GM23338 (cell line): ENCODE measurements around the gene NTRK3.

Experiments used
- CREB1 ChIP-seq: fragments of 250-450 bp; sonication (Bioruptor Pico); IDR thresholded peaks from 2 replicates; pipeline ENCODE4 v1.5.0; 2020; ENCODE audit warnings: low read depth, mild to moderate bottlenecking, moderate library complexity
- CTCF ChIP-seq, 2 experiments: fragments of 200-600 bp in 1 of 2; sonication (generic) in 1 of 2; conservative IDR thresholded peaks; 2 replicates each; pipeline versions ENCODE4 v1.5.1 to v1.6.1; 2016 to 2017; ENCODE audit warnings: antibody characterized with exemption in 2 of 2, low read depth in 2 of 2, mild to moderate bottlenecking in 2 of 2, moderate library complexity in 1 of 2
- ETS1 ChIP-seq: IDR thresholded peaks from 2 replicates; pipeline ENCODE4 v1.6.1; 2016; ENCODE audit warnings: antibody characterized with exemption
- EZH2 ChIP-seq: fragments of 200-600 bp; sonication (generic); IDR thresholded peaks from one replicate; pipeline ENCODE4 v1.8.0; 2017; ENCODE audit warnings: antibody characterized with exemption, mild to moderate bottlenecking, low read depth; ENCODE audit not compliant: unreplicated experiment
- EZH2phosphoT487 ChIP-seq: fragments of 200-600 bp; sonication (generic); IDR thresholded peaks from one replicate; pipeline ENCODE4 v1.8.1; 2018; ENCODE audit warnings: antibody characterized with exemption; ENCODE audit not compliant: unreplicated experiment
- JUNB ChIP-seq: IDR thresholded peaks from one replicate; pipeline ENCODE4 v1.6.1; 2016; ENCODE audit warnings: antibody characterized with exemption; ENCODE audit not compliant: unreplicated experiment
- NANOG ChIP-seq: IDR thresholded peaks from 2 replicates; pipeline ENCODE4 v1.6.1; 2016; ENCODE audit warnings: antibody characterized with exemption, borderline replicate concordance
- POLR2AphosphoS5 ChIP-seq: IDR thresholded peaks from 2 replicates; pipeline ENCODE4 v1.6.1; 2016; ENCODE audit warnings: antibody characterized with exemption, low read depth
- TF ChIP-seq, protein P1 (sequence below): IDR thresholded peaks from one replicate; pipeline ENCODE4 v1.6.1; 2018; ENCODE audit warnings: antibody characterized with exemption; ENCODE audit not compliant: unreplicated experiment

- TF ChIP-seq, protein P1, sequence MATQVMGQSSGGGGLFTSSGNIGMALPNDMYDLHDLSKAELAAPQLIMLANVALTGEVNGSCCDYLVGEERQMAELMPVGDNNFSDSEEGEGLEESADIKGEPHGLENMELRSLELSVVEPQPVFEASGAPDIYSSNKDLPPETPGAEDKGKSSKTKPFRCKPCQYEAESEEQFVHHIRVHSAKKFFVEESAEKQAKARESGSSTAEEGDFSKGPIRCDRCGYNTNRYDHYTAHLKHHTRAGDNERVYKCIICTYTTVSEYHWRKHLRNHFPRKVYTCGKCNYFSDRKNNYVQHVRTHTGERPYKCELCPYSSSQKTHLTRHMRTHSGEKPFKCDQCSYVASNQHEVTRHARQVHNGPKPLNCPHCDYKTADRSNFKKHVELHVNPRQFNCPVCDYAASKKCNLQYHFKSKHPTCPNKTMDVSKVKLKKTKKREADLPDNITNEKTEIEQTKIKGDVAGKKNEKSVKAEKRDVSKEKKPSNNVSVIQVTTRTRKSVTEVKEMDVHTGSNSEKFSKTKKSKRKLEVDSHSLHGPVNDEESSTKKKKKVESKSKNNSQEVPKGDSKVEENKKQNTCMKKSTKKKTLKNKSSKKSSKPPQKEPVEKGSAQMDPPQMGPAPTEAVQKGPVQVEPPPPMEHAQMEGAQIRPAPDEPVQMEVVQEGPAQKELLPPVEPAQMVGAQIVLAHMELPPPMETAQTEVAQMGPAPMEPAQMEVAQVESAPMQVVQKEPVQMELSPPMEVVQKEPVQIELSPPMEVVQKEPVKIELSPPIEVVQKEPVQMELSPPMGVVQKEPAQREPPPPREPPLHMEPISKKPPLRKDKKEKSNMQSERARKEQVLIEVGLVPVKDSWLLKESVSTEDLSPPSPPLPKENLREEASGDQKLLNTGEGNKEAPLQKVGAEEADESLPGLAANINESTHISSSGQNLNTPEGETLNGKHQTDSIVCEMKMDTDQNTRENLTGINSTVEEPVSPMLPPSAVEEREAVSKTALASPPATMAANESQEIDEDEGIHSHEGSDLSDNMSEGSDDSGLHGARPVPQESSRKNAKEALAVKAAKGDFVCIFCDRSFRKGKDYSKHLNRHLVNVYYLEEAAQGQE: no peak
- no peak for TF ChIP-seq EZH2
- no peak for TF ChIP-seq CTCF (conservative IDR thresholded peaks at IDR 0.05; ENCODE audit: low read depth in 2 of 2)
- TF ChIP-seq POLR2AphosphoS5: no peak
- TF ChIP-seq CREB1 (CRISPR knock-in tag): no peak
- no peak for TF ChIP-seq EZH2phosphoT487
- no peak for TF ChIP-seq JUNB
- TF ChIP-seq NANOG: no peak
- no peak for TF ChIP-seq ETS1
These were observed 244.3 kb downstream of the NTRK3 start for GRCh38 chr15:88012233-88012632.
